Caco-2 (cell line): ENCODE results near the gene CRTC3. TPM values are rescaled to one million over a fixed set of nuclear protein-coding genes. Genes with fewer than 3 reads are reported as not detected.
"Not testable (repeated sequence)": the region's sequence is repeated elsewhere in the genome, so short reads cannot be mapped to it uniquely, and the experiment has no call there.

Experiments used
- BruUV-seq: library from RNA; stranded (reverse); fragments of 400-500 nt; replicated peaks from 2 replicates; lab custom pipeline; 2021; lab: Mats Ljungman, UMichigan
- CTCF ChIA-PET: fragments of 300-600 bp; sonication (Branson Sonifier 250); formaldehyde crosslinking; loops from one replicate; lab custom pipeline; 2022; ENCODE audit warnings: antibody characterized with exemption; lab: Charles Lee
- POLR2A ChIA-PET: fragments of 300-600 bp; sonication (Branson Sonifier 250); formaldehyde crosslinking; loops from one replicate; lab custom pipeline; 2022; ENCODE audit warnings: antibody characterized with exemption; lab: Charles Lee
- DNase-seq, 2 experiments: peaks; one replicate each; pipeline versions ENCODE4 v3.0.0 to v3.0.0-alpha.2; 2020 to 2022
- H3K27me3 ChIP-seq: replicated peaks from 2 replicates; pipeline ENCODE4 v1.6.0; 2011; ENCODE audit warnings: low read length; ENCODE audit not compliant: control insufficient read depth, insufficient read depth
- H3K36me3 ChIP-seq: 2 replicates; pipeline ENCODE4 v1.5.1; 2011; ENCODE audit warnings: low read length; ENCODE audit not compliant: control insufficient read depth, insufficient read depth
- H3K4me1 ChIP-seq: fragments of 250-450 bp; sonication (Bioruptor Pico); 2 replicates; pipeline ENCODE4 v1.5.1; 2020; ENCODE audit warnings: mild to moderate bottlenecking
- H3K4me3 ChIP-seq: 2 replicates; pipeline ENCODE4 v1.5.1; 2011; ENCODE audit warnings: low read depth, mild to moderate bottlenecking, control low read depth, low read length
- H3K9me3 ChIP-seq: fragments of 250-450 bp; sonication (Bioruptor Pico); 2 replicates; pipeline ENCODE4 v1.5.1; 2020; ENCODE audit warnings: mild to moderate bottlenecking, moderate library complexity
- H3K27ac Mint-ChIP-seq: one replicate; pipeline ENCODE4 v1.8.0; 2022; ENCODE audit warnings: mixed read lengths; ENCODE audit not compliant: unreplicated experiment
- H3K27me3 Mint-ChIP-seq: one replicate; pipeline ENCODE4 v1.8.0; 2022; ENCODE audit warnings: mixed read lengths; ENCODE audit not compliant: insufficient read depth, unreplicated experiment
- H3K36me3 Mint-ChIP-seq: one replicate; pipeline ENCODE4 v1.8.0; 2022; ENCODE audit warnings: mild to moderate bottlenecking, mixed read lengths; ENCODE audit not compliant: insufficient read depth, unreplicated experiment
- H3K4me1 Mint-ChIP-seq: one replicate; pipeline ENCODE4 v1.8.0; 2022; ENCODE audit warnings: low read depth, mixed read lengths; ENCODE audit not compliant: unreplicated experiment
- H3K4me3 Mint-ChIP-seq: one replicate; pipeline ENCODE4 v1.8.0; 2022; ENCODE audit warnings: mild to moderate bottlenecking, moderate library complexity, mixed read lengths; ENCODE audit not compliant: unreplicated experiment
- H3K9me3 Mint-ChIP-seq: one replicate; pipeline ENCODE4 v1.8.0; 2022; ENCODE audit warnings: mixed read lengths; ENCODE audit not compliant: unreplicated experiment
- intact Hi-C: fragments of 100-400 bp; cut with micrococcal nuclease; formaldehyde crosslinking; loops from one replicate; pipeline ENCODE4 v1.10.0; 2022; ENCODE audit not compliant: unreplicated experiment
- total RNA-seq: library from RNA; stranded (reverse); gene quantifications from 2 replicates; pipeline ENCODE4 v1.2.3, GENCODE V29; 2022
- TF ChIP-seq, protein P1 (sequence below), 2 experiments: fragments of 200-600 bp in 1 of 2; IDR thresholded peaks; 1 replicate in 1 of 2; 2 replicates in 1 of 2; pipeline versions ENCODE4 v1.5.1 to v1.8.0; 2011 to 2022; ENCODE audit warnings: antibody characterized with exemption in 1 of 2, control low read depth in 1 of 2, inconsistent platforms in 1 of 2, low read depth in 1 of 2, low read length in 1 of 2, mild to moderate bottlenecking in 1 of 2, moderate library complexity in 1 of 2; ENCODE audit not compliant: insufficient read depth in 1 of 2, severe bottlenecking in 1 of 2, unreplicated experiment in 1 of 2

The CRTC3 gene
- total RNA-seq, 1 experiment from 2014 or later = 35.0 TPM

GRCh38 chr15:90650956-90651689 is 121.4 kb downstream of the CRTC3 start:
- Mint-ChIP-seq H3K27ac (no peak overlapping the region), H3K4me3 (no peak overlapping the region), H3K9me3 (no peaks in the 10 kb centered on the region), H3K27me3 (no peaks in the 10 kb centered on the region), H3K4me1 (peaks cover 10% of the 10 kb centered on the region), H3K36me3 (no peaks in the 10 kb centered on the region)
- POLR2A ChIA-PET = no interaction called here
- no peak for DNase-seq
- TF ChIP-seq, protein P1, sequence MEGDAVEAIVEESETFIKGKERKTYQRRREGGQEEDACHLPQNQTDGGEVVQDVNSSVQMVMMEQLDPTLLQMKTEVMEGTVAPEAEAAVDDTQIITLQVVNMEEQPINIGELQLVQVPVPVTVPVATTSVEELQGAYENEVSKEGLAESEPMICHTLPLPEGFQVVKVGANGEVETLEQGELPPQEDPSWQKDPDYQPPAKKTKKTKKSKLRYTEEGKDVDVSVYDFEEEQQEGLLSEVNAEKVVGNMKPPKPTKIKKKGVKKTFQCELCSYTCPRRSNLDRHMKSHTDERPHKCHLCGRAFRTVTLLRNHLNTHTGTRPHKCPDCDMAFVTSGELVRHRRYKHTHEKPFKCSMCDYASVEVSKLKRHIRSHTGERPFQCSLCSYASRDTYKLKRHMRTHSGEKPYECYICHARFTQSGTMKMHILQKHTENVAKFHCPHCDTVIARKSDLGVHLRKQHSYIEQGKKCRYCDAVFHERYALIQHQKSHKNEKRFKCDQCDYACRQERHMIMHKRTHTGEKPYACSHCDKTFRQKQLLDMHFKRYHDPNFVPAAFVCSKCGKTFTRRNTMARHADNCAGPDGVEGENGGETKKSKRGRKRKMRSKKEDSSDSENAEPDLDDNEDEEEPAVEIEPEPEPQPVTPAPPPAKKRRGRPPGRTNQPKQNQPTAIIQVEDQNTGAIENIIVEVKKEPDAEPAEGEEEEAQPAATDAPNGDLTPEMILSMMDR (IDR thresholded peaks at IDR 0.05; ENCODE audit: insufficient read depth in 1 of 2, low read depth in 1 of 2, low read length in 1 of 2, severe bottlenecking in 1 of 2, unreplicated experiment in 1 of 2) = no peak
- no peaks in the 10 kb centered on the region for H3K36me3 ChIP-seq
- BruUV-seq = no TSS peak
- intact Hi-C loops = loop anchor here (5.0 kb wide), 1 partner anchor 621 kb away; no protein-coding TSS in a partner anchor
- CTCF ChIA-PET = no interaction called here
- H3K4me1 ChIP-seq = peaks cover 13% of the 10 kb centered on the region
- no peaks in the 10 kb centered on the region for H3K9me3 ChIP-seq
- no peaks in the 10 kb centered on the region for H3K27me3 ChIP-seq
- no peak overlapping the region for H3K4me3 ChIP-seq

DNA sequence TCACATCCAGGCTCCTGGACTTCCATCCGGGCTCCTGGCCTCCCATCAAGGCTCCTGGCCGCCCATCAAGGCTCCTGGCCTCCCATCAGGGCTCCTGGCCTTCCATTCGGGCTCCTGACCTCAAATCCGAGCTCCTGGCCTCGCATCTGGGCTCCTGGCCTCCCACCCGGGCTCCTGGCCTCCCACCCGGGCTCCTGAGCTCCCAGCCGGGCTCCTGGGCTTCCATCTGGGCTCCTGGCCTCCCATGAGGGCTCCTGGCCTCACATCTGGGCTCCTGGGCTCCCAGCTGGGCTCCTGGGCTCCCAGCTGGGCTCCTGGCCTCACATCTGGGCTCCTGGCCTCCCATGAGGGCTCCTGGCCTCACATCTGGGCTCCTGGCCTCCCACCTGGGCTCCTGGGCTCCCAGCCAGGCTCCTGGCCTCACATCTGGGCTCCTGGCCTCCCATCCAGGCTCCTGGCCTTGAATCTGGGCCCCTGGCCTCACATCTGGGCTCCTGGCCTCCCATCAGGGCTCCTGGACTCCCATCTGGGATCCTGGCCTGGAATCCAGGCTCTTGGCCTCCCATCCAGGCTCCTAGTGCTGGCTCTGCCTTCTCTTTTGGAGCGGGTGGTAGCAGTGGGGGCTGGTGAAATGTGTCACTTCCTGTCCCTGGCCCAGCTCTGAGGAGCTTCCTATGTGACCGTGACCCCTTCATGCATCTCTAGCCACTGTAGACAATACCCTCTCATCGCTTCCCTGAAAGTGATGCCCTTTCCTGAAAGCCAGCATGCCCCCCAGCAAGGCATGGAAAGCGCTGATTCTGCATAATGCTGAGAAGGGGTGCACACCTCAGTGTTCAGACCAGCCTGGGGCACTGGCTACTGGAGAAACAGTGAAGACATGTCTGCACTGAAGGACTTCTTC is 124.8 kb downstream of the CRTC3 start:
- intact Hi-C loops = loop anchor here (5.0 kb wide), 2 partner anchors 603 to 618 kb away; no protein-coding TSS in a partner anchor

GRCh38 chr15:90657520-90658172 is 127.9 kb downstream of the CRTC3 start:
- CTCF ChIA-PET, POLR2A ChIA-PET, H3K4me1 Mint-ChIP-seq: not testable (repeated sequence)

More for the DNA sequence above, 124.8 kb downstream of the CRTC3 start:
- Mint-ChIP-seq H3K4me3 (no peak overlapping the region), H3K27ac (no peak overlapping the region), H3K27me3 (no peaks in the 10 kb centered on the region), H3K4me1 (no peaks in the 10 kb centered on the region), H3K36me3 (no peaks in the 10 kb centered on the region), H3K9me3 (no peaks in the 10 kb centered on the region)
- POLR2A ChIA-PET = no interaction called here
- H3K9me3 ChIP-seq = no peaks in the 10 kb centered on the region
- BruUV-seq = no TSS peak
- no peak overlapping the region for H3K4me3 ChIP-seq
- no peaks in the 10 kb centered on the region for H3K36me3 ChIP-seq
- CTCF ChIA-PET = interaction anchor here (0.7 to 1.1 kb wide), 5 partner anchors 62 to 1164 kb away, joined by 3 to 7 read pairs (median 3); partner anchors contain the start of genes BLM and UNC45A
- TF ChIP-seq, protein P1 (IDR thresholded peaks at IDR 0.05; ENCODE audit: insufficient read depth in 1 of 2, low read depth in 1 of 2, low read length in 1 of 2, severe bottlenecking in 1 of 2, unreplicated experiment in 1 of 2) = no peak
- H3K27me3 ChIP-seq = no peaks in the 10 kb centered on the region
- DNase-seq = no peak
- no peaks in the 10 kb centered on the region for H3K4me1 ChIP-seq

More at GRCh38 chr15:90657520-90658172, 127.9 kb downstream of the CRTC3 start:
- BruUV-seq, H3K4me1 ChIP-seq, H3K27me3 Mint-ChIP-seq, H3K36me3 Mint-ChIP-seq, H3K27me3 ChIP-seq, H3K9me3 ChIP-seq, H3K27ac Mint-ChIP-seq, H3K9me3 Mint-ChIP-seq, H3K4me3 ChIP-seq, H3K4me3 Mint-ChIP-seq, H3K36me3 ChIP-seq, DNase-seq: not testable (repeated sequence)
- intact Hi-C loops = loop anchor here (5.0 kb wide), 1 partner anchor 600 kb away; no protein-coding TSS in a partner anchor
